Upper lobe of right lung (tissue), 1 donor: ENCODE data around the gene FEN1. TPM values are rescaled to one million over a fixed set of nuclear protein-coding genes. Genes with fewer than 3 reads are reported as not detected.

Source experiments
- ATAC-seq: fragments of 200-7000 bp; cut with Tn5 transposase; one replicate; pipeline ENCODE4 v1.9.1; 2020; ENCODE audit warnings: mild to moderate bottlenecking, moderate library complexity
- DNase-seq: peaks from one replicate; pipeline ENCODE4 v3.0.0-alpha.2; 2020
- H3K27ac ChIP-seq: fragments of 200-600 bp; one replicate; pipeline ENCODE4 v1.8.0; 2022
- H3K27me3 ChIP-seq: fragments of 200-600 bp; one replicate; pipeline ENCODE4 v1.8.0; 2022; ENCODE audit warnings: mild to moderate bottlenecking
- H3K36me3 ChIP-seq: fragments of 200-600 bp; one replicate; pipeline ENCODE4 v1.8.0; 2022
- H3K4me1 ChIP-seq: fragments of 200-600 bp; one replicate; pipeline ENCODE4 v1.8.0; 2022
- H3K4me3 ChIP-seq: fragments of 200-600 bp; one replicate; pipeline ENCODE4 v1.8.0; 2022; ENCODE audit warnings: mild to moderate bottlenecking
- H3K9me3 ChIP-seq: fragments of 200-600 bp; one replicate; pipeline ENCODE4 v1.8.0; 2022
- CTCF ChIP-seq: fragments of 200-600 bp; IDR thresholded peaks from one replicate; pipeline ENCODE4 v1.8.0; 2022; ENCODE audit warnings: antibody characterized with exemption
- intact Hi-C: fragments of 100-400 bp; cut with DNase I; formaldehyde crosslinking; loops from one replicate; pipeline ENCODE4 v1.11.0; 2022
- total RNA-seq: library from RNA; stranded (reverse); fragmentation: NEBNext Ultra II Directional; extraction: Animal tissue kit (Norgen Biotek cat#: 25700); gene quantifications from one replicate; pipeline ENCODE4 v1.2.1, GENCODE V29; 2021
- donor health status: DM: no; HTN: yes; CAD: no; lungs with severe emphysema.

FEN1 gene
- total RNA-seq, 1 donor from 2014 or later: 4.9 TPM

- intact Hi-C loops: no loop called here
- H3K36me3 ChIP-seq: no peaks in the 10 kb centered on the region
- peaks cover 5% of the 10 kb centered on the region for H3K27me3 ChIP-seq
- no peaks in the 10 kb centered on the region for H3K9me3 ChIP-seq
- no peak for TF ChIP-seq CTCF
- ATAC-seq (no peak), DNase-seq (no peak)
- peaks cover 4% of the 10 kb centered on the region for H3K4me1 ChIP-seq
- no peak overlapping the region for H3K27ac ChIP-seq
- H3K4me3 ChIP-seq: no peak overlapping the region
Measured at GRCh38 chr11:61756147-61756451, 36.6 kb upstream of the FEN1 start.

GRCh38 chr11:61756452-61757212 lies 36.1 kb upstream of the FEN1 start:
- H3K36me3 ChIP-seq: no peaks in the 10 kb centered on the region
- no peak for DNase-seq
- intact Hi-C loops: no loop called here
- no peak overlapping the region for H3K27ac ChIP-seq
- H3K4me1 ChIP-seq: peaks cover 4% of the 10 kb centered on the region
- H3K27me3 ChIP-seq: peaks cover 5% of the 10 kb centered on the region
- H3K4me3 ChIP-seq: no peak overlapping the region
- ATAC-seq: peak; percentile 6
- H3K9me3 ChIP-seq: no peaks in the 10 kb centered on the region
- TF ChIP-seq CTCF: no peak

GRCh38 chr11:61757213-61757862 lies 35.4 kb upstream of the FEN1 start:
- peaks cover 9% of the 10 kb centered on the region for H3K27me3 ChIP-seq
- H3K27ac ChIP-seq: no peak overlapping the region
- H3K36me3 ChIP-seq: no peaks in the 10 kb centered on the region
- TF ChIP-seq CTCF: no peak
- intact Hi-C loops: no loop called here
- peaks cover 4% of the 10 kb centered on the region for H3K4me1 ChIP-seq
- H3K4me3 ChIP-seq: no peak overlapping the region
- no peak for ATAC-seq
- DNase-seq: no peak
- no peaks in the 10 kb centered on the region for H3K9me3 ChIP-seq

GRCh38 chr11:61760946-61761345 lies 31.8 kb upstream of the FEN1 start:
- ATAC-seq (no peak), DNase-seq (no peak)
- intact Hi-C loops: no loop called here
- no peak overlapping the region for H3K27ac ChIP-seq
- H3K4me1 ChIP-seq: no peaks in the 10 kb centered on the region
- no peak overlapping the region for H3K4me3 ChIP-seq
- H3K9me3 ChIP-seq: no peaks in the 10 kb centered on the region
- TF ChIP-seq CTCF: no peak
- H3K27me3 ChIP-seq: peaks cover 10% of the 10 kb centered on the region
- H3K36me3 ChIP-seq: no peaks in the 10 kb centered on the region

GRCh38 chr11:61761440-61762222 lies 31.1 kb upstream of the FEN1 start:
- Histone ChIP-seq H3K36me3 (no peaks in the 10 kb centered on the region), H3K9me3 (no peaks in the 10 kb centered on the region), H3K27me3 (peaks cover 10% of the 10 kb centered on the region), H3K4me1 (no peaks in the 10 kb centered on the region), H3K27ac (no peak overlapping the region), H3K4me3 (no peak overlapping the region)
- ATAC-seq: no peak
- DNase-seq: no peak
- TF ChIP-seq CTCF: no peak
- intact Hi-C loops: no loop called here
